Natural killer cell treated with Interleukin-12 subunit alpha and Interleukin-12 subunit beta and Interleukin-15 and Interleukin-18, amount 100 ng/mL, for 72 hours (primary cell): ENCODE measurements around the gene IQCH. TPM values are rescaled to one million over a fixed set of nuclear protein-coding genes. Genes with fewer than 3 reads are reported as not detected.

Experiments used
- total RNA-seq, 2 donors: library from RNA; stranded (reverse); gene quantifications; one replicate each; pipeline ENCODE4 v1.2.3, GENCODE V29; 2022

IQCH gene
- total RNA-seq, 2 donors from 2014 or later = 0.10 to 2.7 TPM

Other genes with a start within 250 kb of the IQCH start
- 10 to 100 TPM; 13.5 to 47.4 TPM for gene SMAD3, start 189.2 kb upstream of the IQCH start, total RNA-seq
- gene AAGAB, start 125 bp upstream of the IQCH start, total RNA-seq = 10 to 100 TPM; 50.5 TPM